Lower leg skin (tissue), 3 donors: ENCODE measurements around the gene GLIPR2.

Experiments used
- POLR2A ChIP-seq, 2 donors: fragments of 450-650 bp; IDR thresholded peaks; one replicate each; pipeline ENCODE4 v1.6.1; 2016 to 2017; ENCODE audit warnings: antibody characterized with exemption in 2 of 2, mild to moderate bottlenecking in 1 of 2, moderate library complexity in 1 of 2
- TF ChIP-seq, protein P1 (sequence below), 3 donors: fragments of 450-650 bp; IDR thresholded peaks; one replicate each; pipeline ENCODE4 v1.5.1; 2016; ENCODE audit warnings: antibody characterized with exemption in 3 of 3, mild to moderate bottlenecking in 3 of 3, moderate library complexity in 2 of 3

DNA sequence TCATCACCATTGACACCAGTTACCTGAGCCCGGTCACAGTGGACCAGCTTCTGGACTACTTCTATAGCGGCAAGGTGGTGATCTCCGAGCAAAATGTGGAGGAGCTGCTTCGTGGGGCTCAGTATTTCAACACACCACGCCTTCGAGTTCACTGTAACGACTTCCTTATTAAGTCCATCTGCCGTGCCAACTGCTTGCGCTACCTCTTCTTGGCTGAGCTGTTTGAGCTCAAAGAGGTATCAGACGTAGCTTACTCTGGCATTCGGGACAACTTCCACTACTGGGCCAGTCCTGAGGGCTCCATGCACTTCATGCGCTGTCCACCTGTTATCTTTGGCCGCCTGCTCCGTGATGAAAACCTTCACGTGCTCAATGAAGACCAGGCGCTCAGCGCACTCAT, 33.2 kb downstream of the GLIPR2 start:
- TF ChIP-seq, protein P1, sequence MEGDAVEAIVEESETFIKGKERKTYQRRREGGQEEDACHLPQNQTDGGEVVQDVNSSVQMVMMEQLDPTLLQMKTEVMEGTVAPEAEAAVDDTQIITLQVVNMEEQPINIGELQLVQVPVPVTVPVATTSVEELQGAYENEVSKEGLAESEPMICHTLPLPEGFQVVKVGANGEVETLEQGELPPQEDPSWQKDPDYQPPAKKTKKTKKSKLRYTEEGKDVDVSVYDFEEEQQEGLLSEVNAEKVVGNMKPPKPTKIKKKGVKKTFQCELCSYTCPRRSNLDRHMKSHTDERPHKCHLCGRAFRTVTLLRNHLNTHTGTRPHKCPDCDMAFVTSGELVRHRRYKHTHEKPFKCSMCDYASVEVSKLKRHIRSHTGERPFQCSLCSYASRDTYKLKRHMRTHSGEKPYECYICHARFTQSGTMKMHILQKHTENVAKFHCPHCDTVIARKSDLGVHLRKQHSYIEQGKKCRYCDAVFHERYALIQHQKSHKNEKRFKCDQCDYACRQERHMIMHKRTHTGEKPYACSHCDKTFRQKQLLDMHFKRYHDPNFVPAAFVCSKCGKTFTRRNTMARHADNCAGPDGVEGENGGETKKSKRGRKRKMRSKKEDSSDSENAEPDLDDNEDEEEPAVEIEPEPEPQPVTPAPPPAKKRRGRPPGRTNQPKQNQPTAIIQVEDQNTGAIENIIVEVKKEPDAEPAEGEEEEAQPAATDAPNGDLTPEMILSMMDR (IDR thresholded peaks at IDR 0.05): no peak
- TF ChIP-seq POLR2A (IDR thresholded peaks at IDR 0.05): no peak
